Right atrium auricular region (tissue), 2 donors: ENCODE results near the gene TPH2. TPM values are rescaled to one million over a fixed set of nuclear protein-coding genes. Genes with fewer than 3 reads are reported as not detected.

Experiments
- DNase-seq: peaks from one replicate; pipeline ENCODE4 v3.0.0-alpha.2; 2019; ENCODE audit warnings: low spot score
- H3K27ac ChIP-seq, 2 donors: fragments of 200-600 bp; sonication (generic); 1 replicate in 1 of 2; 2 replicates in 1 of 2; pipeline ENCODE4 v1.5.1; 2016 to 2019
- H3K27me3 ChIP-seq, 2 donors: fragments of 200-600 bp; sonication (generic); one replicate each; pipeline versions ENCODE4 v1.5.1 to v1.6.0; 2017 to 2019
- H3K36me3 ChIP-seq: fragments of 200-600 bp; sonication (generic); one replicate; pipeline ENCODE4 v1.5.1; 2016
- H3K4me1 ChIP-seq, 2 donors: fragments of 200-600 bp; sonication (generic); one replicate each; pipeline versions ENCODE4 v1.5.1 to v1.6.0; 2017 to 2019
- H3K4me3 ChIP-seq, 2 donors: fragments of 200-600 bp; sonication (generic); 1 replicate in 1 of 2; 2 replicates in 1 of 2; pipeline ENCODE4 v1.5.1; 2017 to 2019; ENCODE audit warnings: mild to moderate bottlenecking in 1 of 2, moderate library complexity in 1 of 2
- H3K9me3 ChIP-seq, 2 donors: fragments of 200-600 bp; sonication (generic); one replicate each; pipeline ENCODE4 v1.5.1; 2019
- CTCF ChIP-seq, 2 donors: fragments of 200-600 bp; sonication (generic); IDR thresholded peaks; one replicate each; pipeline ENCODE4 v1.5.1; 2019; ENCODE audit warnings: antibody characterized with exemption in 2 of 2
- total RNA-seq, 2 donors: library from RNA; depleted of rRNA; stranded (reverse); fragments of >200 nt; gene quantifications; one replicate each; pipeline ENCODE4 v1.1.0, GENCODE V29; 2016

TPH2 gene
- total RNA-seq, 2 donors from 2014 or later: not detected

DNA sequence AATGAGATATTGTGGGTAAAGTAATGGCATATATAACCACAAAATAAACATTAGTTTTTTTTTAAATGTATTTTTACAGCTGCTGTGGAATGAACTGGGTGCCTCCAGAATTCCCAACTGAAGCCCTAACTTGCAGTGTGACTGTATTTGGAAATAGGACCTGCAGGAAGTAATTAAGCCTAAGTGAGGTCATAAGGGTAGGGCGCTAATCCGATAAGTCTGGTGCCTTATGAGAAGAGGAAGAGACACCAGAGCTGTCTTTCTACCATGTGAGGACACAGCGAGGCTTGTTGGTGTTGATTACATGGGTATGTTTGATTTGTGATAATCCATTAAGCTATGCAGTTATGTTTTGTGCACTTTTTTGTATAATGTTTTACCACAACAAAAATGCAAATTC, 136.8 kb downstream of the TPH2 start:
- no peak overlapping the region for H3K4me3 ChIP-seq
- H3K36me3 ChIP-seq: no peaks in the 10 kb centered on the region
- H3K27me3 ChIP-seq: no peaks in the 10 kb centered on the region
- no peaks in the 10 kb centered on the region for H3K9me3 ChIP-seq
- no peak for TF ChIP-seq CTCF (IDR thresholded peaks at IDR 0.05)
- H3K27ac ChIP-seq: no peak overlapping the region
- no peaks in the 10 kb centered on the region for H3K4me1 ChIP-seq
- no peak for DNase-seq

DNA sequence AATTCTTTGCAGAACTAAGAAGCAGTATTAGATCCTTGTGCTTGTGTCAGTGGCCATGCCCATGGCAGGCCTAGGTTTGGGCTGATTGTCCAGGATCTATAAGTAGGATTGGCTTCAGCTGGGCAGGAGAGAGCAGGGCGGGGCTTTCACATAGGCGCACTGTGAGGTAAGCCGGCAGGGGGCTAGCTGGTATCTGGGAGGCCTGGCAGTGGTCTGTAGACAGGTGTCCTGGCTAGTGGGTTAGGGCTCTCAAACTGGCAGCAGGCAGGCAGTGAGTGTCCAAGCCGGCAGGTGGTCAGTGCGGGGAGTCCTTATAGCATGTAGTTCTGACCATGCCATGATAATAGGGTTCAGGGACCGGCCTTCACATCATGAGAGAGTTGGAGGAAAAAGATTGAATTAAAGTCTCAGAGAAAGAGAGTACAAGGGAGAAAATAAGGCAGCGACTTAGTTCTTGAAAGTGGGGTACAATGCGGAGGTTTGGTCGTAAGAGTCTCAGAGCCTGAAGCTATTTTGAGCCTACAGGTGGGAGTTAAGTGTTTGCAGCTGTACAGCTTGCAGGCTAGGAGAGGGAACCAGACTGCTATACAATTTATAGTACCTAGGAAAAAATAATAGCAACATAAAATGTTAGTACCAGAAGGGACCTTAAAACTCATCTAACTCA, 137.4 kb downstream of the TPH2 start:
- no peak for TF ChIP-seq CTCF (IDR thresholded peaks at IDR 0.05)
- H3K27ac ChIP-seq: no peak overlapping the region
- H3K9me3 ChIP-seq: no peaks in the 10 kb centered on the region
- no peaks in the 10 kb centered on the region for H3K4me1 ChIP-seq
- H3K4me3 ChIP-seq: no peak overlapping the region
- no peak for DNase-seq
- H3K36me3 ChIP-seq: no peaks in the 10 kb centered on the region
- H3K27me3 ChIP-seq: no peaks in the 10 kb centered on the region

- no peak overlapping the region for H3K4me3 ChIP-seq
- no peak for DNase-seq
- no peaks in the 10 kb centered on the region for H3K27me3 ChIP-seq
- no peak overlapping the region for H3K27ac ChIP-seq
- H3K4me1 ChIP-seq: no peaks in the 10 kb centered on the region
- no peak for TF ChIP-seq CTCF (IDR thresholded peaks at IDR 0.05)
- no peaks in the 10 kb centered on the region for H3K9me3 ChIP-seq
- no peaks in the 10 kb centered on the region for H3K36me3 ChIP-seq
Measured at GRCh38 chr12:72076558-72076915, 137.9 kb downstream of the TPH2 start.

GRCh38 chr12:72077111-72077820, 138.6 kb downstream of the TPH2 start:
- Histone ChIP-seq H3K27ac (no peak overlapping the region), H3K36me3 (no peaks in the 10 kb centered on the region), H3K4me3 (no peak overlapping the region), H3K9me3 (no peaks in the 10 kb centered on the region), H3K27me3 (no peaks in the 10 kb centered on the region), H3K4me1 (no peaks in the 10 kb centered on the region)
- no peak for TF ChIP-seq CTCF (IDR thresholded peaks at IDR 0.05)
- DNase-seq: no peak

DNA sequence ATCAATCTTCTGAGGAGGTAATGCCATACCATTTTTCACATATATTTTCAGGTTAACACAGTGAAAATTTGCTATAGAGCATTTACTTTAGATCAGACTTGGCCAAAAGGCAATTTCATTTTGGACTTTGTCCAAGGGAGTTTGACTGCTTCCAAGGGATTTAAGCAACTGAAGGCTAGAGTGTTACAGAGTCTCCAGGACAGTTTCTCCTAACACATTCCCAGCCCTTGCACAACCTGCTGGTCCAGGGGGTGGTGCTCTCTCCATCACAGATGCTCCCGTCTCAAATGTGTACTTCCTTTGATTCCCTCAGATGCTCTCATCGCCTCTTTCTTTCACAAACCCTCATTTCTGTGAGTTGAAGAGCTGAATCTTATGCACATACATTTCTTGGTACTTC, 143.1 kb downstream of the TPH2 start:
- Histone ChIP-seq H3K4me1 (no peaks in the 10 kb centered on the region), H3K27me3 (no peaks in the 10 kb centered on the region), H3K36me3 (no peaks in the 10 kb centered on the region), H3K27ac (no peak overlapping the region), H3K9me3 (no peaks in the 10 kb centered on the region), H3K4me3 (no peak overlapping the region)
- no peak for DNase-seq
- TF ChIP-seq CTCF (IDR thresholded peaks at IDR 0.05): no peak

Other genes starting within 250 kb of the TPH2 start
- gene RAB21, start 184.0 kb upstream of the TPH2 start, total RNA-seq: 10 to 100 TPM; 26.9 to 33.9 TPM
- 10 to 100 TPM; 12.3 to 15.1 TPM for gene TBC1D15, start 99.1 kb upstream of the TPH2 start, total RNA-seq